Ectodermal cell (in vitro differentiated cells): ENCODE results near the gene FNTB.

ENCODE experiments used
- H3K27ac ChIP-seq: 2 replicates; pipeline ENCODE4 v1.7.0; 2013; ENCODE audit warnings: mild to moderate bottlenecking, low read depth, low read length; ENCODE audit not compliant: insufficient read depth, poor library complexity, severe bottlenecking
- H3K27me3 ChIP-seq: 2 replicates; pipeline ENCODE4 v1.7.0; 2013; ENCODE audit warnings: mild to moderate bottlenecking, low read length; ENCODE audit not compliant: insufficient read depth, control insufficient read depth, poor library complexity, severe bottlenecking
- H3K36me3 ChIP-seq: one replicate; pipeline ENCODE4 v1.7.0; 2013; ENCODE audit warnings: low read length; ENCODE audit not compliant: control insufficient read depth, insufficient read depth
- H3K4me1 ChIP-seq: one replicate; pipeline ENCODE4 v1.7.0; 2013; ENCODE audit warnings: low read length; ENCODE audit not compliant: control insufficient read depth, insufficient read depth
- H3K4me3 ChIP-seq: 2 replicates; pipeline ENCODE4 v1.7.0; 2013; ENCODE audit warnings: low read depth, low read length, control low read depth; ENCODE audit not compliant: insufficient read depth
- H3K9me3 ChIP-seq: 2 replicates; pipeline ENCODE4 v1.7.0; 2013; ENCODE audit warnings: mild to moderate bottlenecking, low read length, moderate library complexity; ENCODE audit not compliant: control insufficient read depth
- WGBS, 2 experiments: methylation state at CpG; one replicate each; pipeline ENCODE4 v1.1.7; 2013; ENCODE audit warnings: missing lambda C conversion rate in 2 of 2; 5-methylcytosine and 5-hydroxymethylcytosine counted together

FNTB gene

DNA sequence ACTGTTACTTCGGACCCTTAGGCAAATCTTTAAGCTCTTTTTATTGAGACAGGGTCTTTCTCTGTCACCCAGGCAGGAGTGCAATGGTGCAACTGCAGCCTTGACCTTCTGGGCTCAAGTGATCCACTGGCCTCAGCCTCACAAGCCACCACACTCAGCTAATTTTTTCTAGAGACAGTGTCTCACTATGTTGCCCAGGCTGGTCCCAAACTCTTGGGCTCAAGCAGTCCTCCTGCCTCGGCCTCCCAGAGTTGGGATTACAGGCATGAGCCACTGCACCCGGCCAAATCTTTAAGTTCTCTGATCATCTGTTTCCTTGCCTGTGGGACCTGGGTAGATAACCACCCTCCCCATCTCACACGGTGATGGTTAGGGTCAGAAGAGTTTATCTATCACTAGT lies 41.8 kb upstream of the FNTB start:
- Histone ChIP-seq H3K9me3 (no peaks in the 10 kb centered on the region), H3K4me1 (no peaks in the 10 kb centered on the region), H3K4me3 (no peak overlapping the region), H3K27ac (no peak overlapping the region), H3K27me3 (no peaks in the 10 kb centered on the region), H3K36me3 (no peaks in the 10 kb centered on the region)
- WGBS, 2 experiments: 94 to 95% methylated on average over 4 of the region's 4 CpGs

GRCh38 chr14:64945431-64946178 lies 41.1 kb upstream of the FNTB start:
- Histone ChIP-seq H3K4me3 (no peak overlapping the region), H3K4me1 (no peaks in the 10 kb centered on the region), H3K27ac (no peak overlapping the region), H3K36me3 (no peaks in the 10 kb centered on the region), H3K27me3 (no peaks in the 10 kb centered on the region), H3K9me3 (no peaks in the 10 kb centered on the region)
- WGBS, 2 experiments: 91 to 94% methylated on average over 11 to 12 of the region's 12 CpGs

DNA sequence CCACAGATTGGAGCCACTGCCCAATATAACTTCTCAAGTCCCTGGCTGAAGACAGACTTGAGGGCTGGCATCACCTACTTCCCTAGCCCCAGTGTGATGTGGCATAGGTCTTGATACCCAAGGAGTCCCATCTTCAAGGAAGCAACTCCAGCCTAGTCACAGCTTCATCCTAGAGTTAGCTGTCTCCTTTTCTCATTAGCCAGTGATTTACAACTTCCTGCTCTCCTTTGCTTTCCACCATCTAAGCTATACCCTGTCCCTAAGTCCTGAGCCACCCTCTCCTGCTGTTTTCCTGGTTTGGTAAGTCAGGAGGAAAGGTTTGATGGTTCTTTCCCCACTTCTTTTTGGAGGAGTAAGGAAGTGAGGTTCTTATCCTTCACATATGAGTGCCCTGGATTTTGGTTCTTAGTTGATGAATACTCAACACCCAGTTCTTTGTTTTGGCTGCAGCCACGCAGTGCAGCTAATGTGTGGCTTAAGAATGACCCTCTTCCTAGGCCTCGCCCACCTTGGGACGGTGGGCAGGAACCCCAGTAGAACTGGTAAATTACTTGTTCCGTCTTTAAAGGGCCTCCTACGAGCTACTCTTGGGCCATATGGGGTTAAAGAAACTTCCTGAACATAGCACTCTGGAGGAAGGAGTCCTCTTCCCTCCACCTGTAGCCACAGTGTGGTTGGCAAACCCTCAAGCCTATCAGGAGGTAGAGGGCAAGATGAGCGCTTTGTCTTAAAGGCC lies 40.2 kb upstream of the FNTB start:
- H3K27me3 ChIP-seq: no peaks in the 10 kb centered on the region
- H3K9me3 ChIP-seq: no peaks in the 10 kb centered on the region
- no peak overlapping the region for H3K4me3 ChIP-seq
- H3K27ac ChIP-seq: no peak overlapping the region
- no peaks in the 10 kb centered on the region for H3K36me3 ChIP-seq
- H3K4me1 ChIP-seq: no peaks in the 10 kb centered on the region
- 85 to 88% methylated on average over 6 of the region's 6 CpGs for WGBS, 2 experiments

- Histone ChIP-seq H3K4me3 (no peak overlapping the region), H3K27me3 (no peaks in the 10 kb centered on the region), H3K9me3 (no peaks in the 10 kb centered on the region), H3K27ac (no peak overlapping the region), H3K36me3 (no peaks in the 10 kb centered on the region), H3K4me1 (no peaks in the 10 kb centered on the region)
- 90 to 91% methylated on average over 28 of the region's 28 CpGs for WGBS, 2 experiments
These were observed 38.7 kb upstream of the FNTB start for GRCh38 chr14:64947710-64948611.

GRCh38 chr14:64948612-64949210 lies 38.0 kb upstream of the FNTB start:
- Histone ChIP-seq H3K27ac (no peak overlapping the region), H3K36me3 (no peaks in the 10 kb centered on the region), H3K27me3 (no peaks in the 10 kb centered on the region), H3K9me3 (no peaks in the 10 kb centered on the region), H3K4me1 (no peaks in the 10 kb centered on the region), H3K4me3 (no peak overlapping the region)
- 93 to 94% methylated on average over 8 of the region's 8 CpGs for WGBS, 2 experiments

DNA sequence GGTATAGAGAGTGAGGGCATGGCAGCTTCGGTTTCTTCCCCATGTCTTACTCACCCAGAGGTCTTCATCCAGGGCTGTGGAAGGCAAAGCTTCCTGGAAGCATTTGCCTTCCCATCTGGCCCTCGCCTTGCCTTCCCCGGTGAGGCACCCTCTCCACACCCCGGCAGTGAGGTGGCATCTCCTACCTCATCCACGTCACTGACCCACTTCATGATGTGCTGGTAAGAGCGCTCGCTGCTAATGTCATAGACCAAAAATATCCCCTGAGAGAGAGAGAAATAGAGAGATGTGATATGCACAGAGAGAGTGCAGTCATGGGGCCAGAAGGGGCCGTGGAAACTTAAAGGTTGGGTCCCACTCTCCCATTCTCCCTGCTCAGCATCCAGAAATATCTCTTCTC lies 35.8 kb upstream of the FNTB start:
- H3K36me3 ChIP-seq: no peaks in the 10 kb centered on the region
- WGBS, 2 experiments: 96% methylated on average over 8 of the region's 8 CpGs

DNA sequence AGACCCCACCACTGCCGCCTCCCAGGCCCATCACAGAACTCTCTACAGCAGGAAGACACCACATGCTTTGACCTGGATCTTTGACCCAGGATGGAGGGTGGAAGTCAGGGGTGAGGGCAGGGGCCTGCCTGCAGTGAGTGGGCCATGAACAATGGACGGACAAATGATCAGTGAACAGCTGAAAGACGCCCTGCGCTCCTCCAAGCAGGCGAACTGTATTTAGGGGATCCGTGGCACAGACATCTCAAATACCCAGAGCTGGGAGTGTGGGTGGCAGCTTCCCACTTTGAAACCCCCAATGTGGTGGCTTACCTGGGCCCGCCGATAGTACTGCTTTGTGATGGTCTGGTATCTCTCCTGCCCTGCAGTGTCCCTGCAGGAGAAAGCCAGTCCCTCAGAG lies 35.4 kb upstream of the FNTB start:
- Histone ChIP-seq H3K9me3 (no peaks in the 10 kb centered on the region), H3K27me3 (no peaks in the 10 kb centered on the region), H3K27ac (no peak overlapping the region), H3K4me3 (no peak overlapping the region), H3K36me3 (no peaks in the 10 kb centered on the region), H3K4me1 (no peaks in the 10 kb centered on the region)
- WGBS, 2 experiments: 94 to 95% methylated on average over 8 of the region's 8 CpGs

More for the DNA sequence above, 35.8 kb upstream of the FNTB start:
- Histone ChIP-seq H3K4me1 (no peaks in the 10 kb centered on the region), H3K4me3 (no peak overlapping the region), H3K27me3 (no peaks in the 10 kb centered on the region), H3K9me3 (no peaks in the 10 kb centered on the region), H3K27ac (no peak overlapping the region)

GRCh38 chr14:64951724-64952123 lies 35.0 kb upstream of the FNTB start:
- H3K36me3 ChIP-seq: no peaks in the 10 kb centered on the region
- H3K4me1 ChIP-seq: no peaks in the 10 kb centered on the region
- H3K9me3 ChIP-seq: no peaks in the 10 kb centered on the region
- H3K4me3 ChIP-seq: no peak overlapping the region
- no peak overlapping the region for H3K27ac ChIP-seq
- H3K27me3 ChIP-seq: no peaks in the 10 kb centered on the region

DNA sequence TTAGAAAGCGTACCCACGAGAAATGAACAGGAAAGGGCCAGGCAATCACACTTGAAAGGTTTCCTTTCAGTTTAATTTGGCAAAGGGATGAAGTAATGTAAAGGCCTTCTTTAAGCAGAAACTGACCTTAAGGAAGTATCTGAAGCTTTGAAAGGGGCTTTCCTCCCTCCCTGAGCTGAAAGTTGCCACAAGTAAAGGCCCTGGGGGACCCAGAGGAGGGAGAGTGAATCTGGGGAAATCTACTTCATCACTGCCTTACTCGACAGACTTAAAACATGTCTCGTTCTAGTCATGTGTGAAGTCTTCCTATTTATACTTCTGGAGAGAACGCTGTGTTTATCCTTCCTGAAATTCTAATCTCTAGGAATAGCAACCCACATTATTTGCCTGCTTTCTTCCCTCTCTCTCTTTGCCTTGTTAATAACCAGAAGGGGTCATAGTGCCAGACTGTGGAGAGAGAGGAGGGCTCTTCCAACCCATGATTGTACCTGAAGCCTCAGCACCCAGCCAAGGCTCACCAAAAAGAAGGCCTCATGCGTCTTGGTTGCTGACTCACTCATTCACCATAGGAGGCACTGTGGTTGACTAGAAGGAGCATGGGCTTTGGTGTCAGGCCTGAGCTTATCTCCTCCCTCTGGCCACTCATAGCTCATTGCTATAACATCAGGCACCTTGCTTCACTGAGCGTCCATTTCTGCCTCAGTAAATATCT lies 33.9 kb upstream of the FNTB start:
- H3K27ac ChIP-seq: no peak overlapping the region
- no peak overlapping the region for H3K4me3 ChIP-seq
- H3K4me1 ChIP-seq: no peaks in the 10 kb centered on the region
- H3K36me3 ChIP-seq: no peaks in the 10 kb centered on the region
- H3K27me3 ChIP-seq: no peaks in the 10 kb centered on the region
- WGBS, 2 experiments: 86 to 89% methylated on average over 7 of the region's 7 CpGs
- no peaks in the 10 kb centered on the region for H3K9me3 ChIP-seq
